Measurements from ENCODE around the gene VTA1.
"Not testable (repeated sequence)": the region's sequence is repeated elsewhere in the genome, so short reads cannot be mapped to it uniquely, and the experiment has no call there.

Gene VTA1

DNA sequence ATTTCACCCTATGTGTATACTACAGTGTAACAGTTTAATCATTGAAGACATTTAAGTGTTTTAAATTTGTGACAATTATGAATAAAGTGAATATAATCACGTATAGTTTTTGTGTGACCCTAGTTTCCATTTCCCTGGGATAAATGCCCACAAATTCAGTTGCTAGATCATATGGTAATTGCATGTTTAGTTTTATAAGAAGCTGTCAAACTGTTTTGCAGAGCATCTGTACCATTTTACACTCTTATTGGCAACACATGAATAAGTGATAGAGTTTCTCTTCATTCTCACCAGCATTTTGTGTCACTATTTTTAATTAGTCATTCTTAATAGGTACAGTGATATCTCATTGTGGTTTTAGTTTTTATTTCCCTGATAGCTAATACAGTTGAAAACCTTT is 7.3 kb downstream of the VTA1 start:
- no peak overlapping the region for H3K4me3 Mint-ChIP-seq
- H3K4me1 Mint-ChIP-seq (ENCODE audit: low read depth) = peaks cover 17% of the 10 kb centered on the region
- peaks cover 9% of the 10 kb centered on the region for H3K36me3 Mint-ChIP-seq (ENCODE audit: low read depth)
- H3K27me3 Mint-ChIP-seq (ENCODE audit: low read depth) = no peaks in the 10 kb centered on the region
- no peak overlapping the region for H3K27ac Mint-ChIP-seq
- no peak for DNase-seq (ENCODE audit: low spot score)
- H3K9me3 Mint-ChIP-seq = no peaks in the 10 kb centered on the region

DNA sequence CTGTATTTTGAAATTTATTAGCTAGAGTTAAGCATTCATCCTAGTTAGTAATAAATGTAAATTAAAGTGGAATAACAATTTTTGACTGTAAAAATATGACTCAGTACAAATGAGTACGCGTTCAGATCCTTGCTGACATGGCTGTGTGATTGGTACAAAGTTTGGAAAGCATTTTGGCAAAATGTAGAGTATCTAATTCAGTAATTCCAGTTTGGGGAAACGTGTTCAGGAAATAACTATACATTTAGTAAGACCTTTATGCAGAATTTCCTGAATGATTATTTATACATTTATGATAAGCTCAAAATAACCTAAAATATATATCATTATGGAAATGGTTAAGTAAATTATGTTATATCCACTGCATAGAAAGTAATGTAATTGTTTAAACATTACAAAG is 8.0 kb downstream of the VTA1 start:
- no peaks in the 10 kb centered on the region for H3K9me3 Mint-ChIP-seq
- DNase-seq (ENCODE audit: low spot score) = no peak
- peaks cover 11% of the 10 kb centered on the region for H3K4me1 Mint-ChIP-seq (ENCODE audit: low read depth)
- H3K27me3 Mint-ChIP-seq (ENCODE audit: low read depth) = no peaks in the 10 kb centered on the region
- H3K36me3 Mint-ChIP-seq (ENCODE audit: low read depth) = peaks cover 9% of the 10 kb centered on the region
- H3K4me3 Mint-ChIP-seq = no peak overlapping the region
- H3K27ac Mint-ChIP-seq = no peak overlapping the region

DNA sequence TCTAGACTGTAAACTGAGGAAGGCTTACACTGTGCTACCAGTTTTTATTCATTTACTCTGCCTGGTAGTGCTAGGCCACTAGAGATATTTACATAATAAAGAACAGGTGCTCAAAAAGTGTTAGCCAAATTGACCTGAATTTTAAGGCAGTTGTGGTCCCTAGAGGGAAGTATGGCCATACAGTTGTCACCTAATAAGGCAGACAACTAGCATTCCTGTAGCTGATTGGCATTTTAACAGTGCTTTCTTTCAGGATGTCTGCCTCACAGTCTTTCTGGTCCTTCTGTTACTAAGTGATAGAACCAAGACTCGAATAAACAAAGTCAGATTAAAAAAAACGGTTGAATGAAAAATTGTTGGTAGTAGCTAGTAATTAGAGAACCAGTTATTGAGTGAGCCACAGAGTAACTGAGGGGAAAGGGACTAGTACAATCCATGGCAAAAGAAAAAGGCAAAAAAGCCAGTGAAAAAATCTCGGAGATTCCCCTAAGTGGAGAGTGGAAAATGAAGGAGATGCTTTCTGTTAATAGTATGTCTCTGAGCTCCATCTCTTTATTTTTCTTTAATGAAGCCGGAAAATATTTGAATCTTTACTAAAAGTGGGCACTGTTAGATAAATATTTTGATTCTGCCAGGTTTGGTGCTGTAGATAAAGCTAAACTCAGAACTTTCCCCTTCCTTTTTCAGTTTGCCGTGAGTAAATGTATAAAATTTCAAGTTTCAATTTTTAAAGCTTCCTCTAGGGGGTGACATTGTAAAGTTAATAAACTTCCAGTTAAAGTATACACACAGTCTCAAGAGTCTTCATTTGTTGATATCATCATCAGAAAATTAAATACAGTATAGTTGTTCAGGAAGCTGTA is 9.1 kb downstream of the VTA1 start:
- Mint-ChIP-seq H3K4me1 (ENCODE audit: low read depth) (peaks cover 10% of the 10 kb centered on the region), H3K9me3 (no peaks in the 10 kb centered on the region), H3K27ac (no peak overlapping the region), H3K4me3 (no peak overlapping the region), H3K36me3 (ENCODE audit: low read depth) (peaks cover 2% of the 10 kb centered on the region), H3K27me3 (ENCODE audit: low read depth) (no peaks in the 10 kb centered on the region)
- DNase-seq (ENCODE audit: low spot score) = no peak

DNA sequence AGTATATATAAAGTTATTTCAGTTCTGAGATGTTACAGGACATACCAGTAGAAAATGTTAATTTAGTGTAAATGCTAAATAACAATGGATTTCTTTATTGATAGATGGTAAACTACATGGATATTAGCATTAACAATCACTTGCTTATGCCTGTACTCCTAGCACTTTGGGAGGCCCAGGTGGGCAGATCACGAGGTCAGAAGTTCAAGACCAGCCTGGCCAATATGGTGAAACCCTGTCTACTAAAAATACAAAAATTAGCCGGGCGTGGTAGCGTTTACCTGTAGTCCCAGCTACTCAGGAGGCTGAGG is 9.7 kb downstream of the VTA1 start:
- not testable (repeated sequence) for H3K4me3 Mint-ChIP-seq; H3K27me3 Mint-ChIP-seq (ENCODE audit: low read depth); H3K27ac Mint-ChIP-seq; DNase-seq (ENCODE audit: low spot score); H3K9me3 Mint-ChIP-seq; H3K36me3 Mint-ChIP-seq (ENCODE audit: low read depth)
- peaks cover 10% of the 10 kb centered on the region for H3K4me1 Mint-ChIP-seq (ENCODE audit: low read depth)

DNA sequence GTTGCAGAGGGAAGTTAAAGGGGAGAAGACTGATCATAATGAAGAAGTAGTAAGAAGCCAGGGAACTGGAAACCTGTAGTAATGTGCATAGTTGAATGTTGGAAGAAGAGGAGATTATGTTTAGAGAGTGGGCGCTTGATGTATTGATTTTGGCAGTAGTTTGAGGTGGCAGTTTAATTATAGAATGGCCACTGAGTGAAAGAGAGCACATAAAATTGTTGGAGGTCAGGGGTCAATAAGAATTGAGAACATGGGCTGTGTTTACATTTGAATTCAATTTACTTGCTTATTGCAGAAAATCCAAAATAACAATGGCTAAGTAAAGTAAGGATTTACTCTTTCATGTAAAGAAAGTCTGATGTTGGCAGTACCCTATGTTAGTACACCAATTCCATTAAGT is 15.7 kb downstream of the VTA1 start:
- Mint-ChIP-seq H3K27ac (no peak overlapping the region), H3K4me1 (ENCODE audit: low read depth) (peaks cover 5% of the 10 kb centered on the region)

DNA sequence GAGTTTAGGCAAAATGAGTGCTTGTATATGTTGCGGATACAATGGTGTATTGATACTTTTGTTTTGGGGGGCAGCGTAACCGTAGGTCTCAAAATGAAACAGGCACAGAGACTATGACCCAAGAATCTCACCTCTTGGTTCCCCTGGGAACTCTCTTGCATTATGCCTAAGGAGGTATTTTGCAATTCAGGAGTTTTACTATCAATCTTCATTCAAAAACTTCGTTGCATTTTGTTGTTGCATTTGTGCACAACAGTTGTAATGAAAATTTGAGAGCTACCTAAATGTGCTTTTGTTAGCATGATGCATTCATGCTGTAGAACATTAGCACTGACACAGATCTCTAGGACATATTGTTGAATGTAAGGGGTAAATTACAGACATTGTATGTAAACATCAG is 18.2 kb downstream of the VTA1 start:
- Mint-ChIP-seq H3K9me3 (no peaks in the 10 kb centered on the region), H3K36me3 (ENCODE audit: low read depth) (peaks cover 11% of the 10 kb centered on the region), H3K4me1 (ENCODE audit: low read depth) (peaks cover 5% of the 10 kb centered on the region), H3K27ac (no peak overlapping the region), H3K27me3 (ENCODE audit: low read depth) (no peaks in the 10 kb centered on the region), H3K4me3 (no peak overlapping the region)
- DNase-seq (ENCODE audit: low spot score) = no peak

More for the DNA sequence above, 15.7 kb downstream of the VTA1 start:
- H3K27me3 Mint-ChIP-seq (ENCODE audit: low read depth) = no peaks in the 10 kb centered on the region
- H3K4me3 Mint-ChIP-seq = no peak overlapping the region
- H3K9me3 Mint-ChIP-seq = no peaks in the 10 kb centered on the region
- H3K36me3 Mint-ChIP-seq (ENCODE audit: low read depth) = peaks cover 8% of the 10 kb centered on the region
- DNase-seq (ENCODE audit: low spot score) = no peak

DNA sequence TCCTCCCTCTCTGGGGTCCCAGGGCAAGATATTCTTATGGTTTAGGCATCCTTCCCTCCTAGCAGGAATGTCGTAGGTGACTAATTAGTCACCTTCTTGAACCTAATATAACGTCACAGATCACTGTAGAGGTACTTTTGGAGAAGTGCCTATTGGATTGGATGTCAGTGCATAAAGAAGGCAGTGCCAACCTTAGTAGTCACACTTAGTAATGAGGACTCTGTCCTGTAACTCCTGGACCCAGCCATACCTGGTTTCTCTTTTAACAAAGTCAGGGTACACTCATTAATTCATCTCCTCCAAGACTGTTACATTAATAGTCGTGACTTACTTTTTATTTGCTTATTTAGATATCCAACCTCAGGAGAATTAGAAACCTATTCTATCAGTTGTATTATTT is 20.0 kb downstream of the VTA1 start:
- no peaks in the 10 kb centered on the region for H3K9me3 Mint-ChIP-seq
- H3K4me3 Mint-ChIP-seq = no peak overlapping the region
- peaks cover 13% of the 10 kb centered on the region for H3K36me3 Mint-ChIP-seq (ENCODE audit: low read depth)
- no peak overlapping the region for H3K27ac Mint-ChIP-seq
- no peak for DNase-seq (ENCODE audit: low spot score)
- H3K4me1 Mint-ChIP-seq (ENCODE audit: low read depth) = peaks cover 5% of the 10 kb centered on the region
- no peaks in the 10 kb centered on the region for H3K27me3 Mint-ChIP-seq (ENCODE audit: low read depth)

DNA sequence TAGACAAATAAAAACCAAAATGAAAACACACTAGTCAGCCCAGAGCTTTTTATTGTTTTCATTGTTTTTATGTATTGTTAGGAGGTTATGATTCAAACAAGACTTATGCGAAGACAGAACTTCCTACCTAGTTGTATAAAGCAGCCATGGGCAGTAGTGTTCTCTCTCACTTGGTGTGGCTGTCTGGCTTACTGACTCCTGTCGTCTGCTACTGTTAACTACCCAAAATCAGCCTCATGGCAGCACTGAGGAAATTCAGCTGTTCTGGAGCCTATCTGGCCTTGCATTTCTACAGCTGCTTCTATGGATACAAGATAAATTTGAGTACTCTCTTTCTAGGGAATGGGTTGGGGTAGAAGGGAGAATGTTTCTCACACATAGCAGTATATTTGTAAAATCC is 20.4 kb downstream of the VTA1 start:
- Mint-ChIP-seq H3K4me3 (no peak overlapping the region), H3K36me3 (ENCODE audit: low read depth) (peaks cover 17% of the 10 kb centered on the region), H3K4me1 (ENCODE audit: low read depth) (peaks cover 5% of the 10 kb centered on the region), H3K27ac (no peak overlapping the region), H3K9me3 (no peaks in the 10 kb centered on the region), H3K27me3 (ENCODE audit: low read depth) (no peaks in the 10 kb centered on the region)
- no peak for DNase-seq (ENCODE audit: low spot score)

DNA sequence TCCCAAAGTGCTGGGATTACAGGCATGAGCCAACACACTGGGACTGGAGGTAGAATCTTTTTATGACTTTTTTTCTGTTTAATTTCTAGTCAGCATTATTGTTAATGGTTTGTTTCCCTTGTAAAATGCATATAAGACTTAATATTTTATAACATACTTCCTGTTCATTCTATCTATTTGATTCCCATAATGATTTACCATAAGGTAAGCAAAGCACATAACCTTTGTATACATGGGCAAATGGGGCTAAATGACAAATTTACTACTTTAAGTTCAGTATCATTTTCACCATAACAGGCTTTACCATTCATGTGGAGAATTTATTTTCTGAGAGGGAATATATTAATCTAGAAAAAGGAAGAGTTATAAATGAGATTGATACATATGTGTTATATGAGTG is 24.3 kb downstream of the VTA1 start:
- no peak for DNase-seq (ENCODE audit: low spot score)
- no peaks in the 10 kb centered on the region for H3K4me1 Mint-ChIP-seq (ENCODE audit: low read depth)
- H3K27ac Mint-ChIP-seq = no peak overlapping the region
- H3K36me3 Mint-ChIP-seq (ENCODE audit: low read depth) = peaks cover 45% of the 10 kb centered on the region
- H3K27me3 Mint-ChIP-seq (ENCODE audit: low read depth) = no peaks in the 10 kb centered on the region
- no peaks in the 10 kb centered on the region for H3K9me3 Mint-ChIP-seq
- no peak overlapping the region for H3K4me3 Mint-ChIP-seq

DNA sequence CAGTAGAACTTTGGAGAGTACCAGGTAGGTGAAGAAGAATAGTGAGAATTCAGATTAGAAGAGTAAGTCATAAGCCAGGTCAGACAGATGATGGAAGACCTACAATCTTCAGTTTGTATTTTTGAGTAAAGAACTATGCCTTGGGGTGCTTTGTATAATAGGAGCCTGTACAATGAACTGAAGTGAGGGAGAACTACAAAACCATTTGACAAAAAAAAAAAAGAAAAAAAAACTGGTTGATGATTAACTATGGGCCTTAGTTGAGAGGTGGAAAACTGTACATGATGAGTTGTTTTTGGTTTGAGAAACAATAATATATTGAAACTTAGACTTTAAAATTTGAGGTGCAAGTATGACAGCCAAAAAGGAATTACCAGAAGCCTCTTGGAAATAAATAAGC is 25.7 kb downstream of the VTA1 start:
- H3K36me3 Mint-ChIP-seq (ENCODE audit: low read depth) = peaks cover 50% of the 10 kb centered on the region
- H3K9me3 Mint-ChIP-seq = peaks cover 6% of the 10 kb centered on the region
- H3K4me1 Mint-ChIP-seq (ENCODE audit: low read depth) = no peaks in the 10 kb centered on the region
- no peak overlapping the region for H3K4me3 Mint-ChIP-seq
- H3K27me3 Mint-ChIP-seq (ENCODE audit: low read depth) = no peaks in the 10 kb centered on the region
- H3K27ac Mint-ChIP-seq = no peak overlapping the region
- no peak for DNase-seq (ENCODE audit: low spot score)

DNA sequence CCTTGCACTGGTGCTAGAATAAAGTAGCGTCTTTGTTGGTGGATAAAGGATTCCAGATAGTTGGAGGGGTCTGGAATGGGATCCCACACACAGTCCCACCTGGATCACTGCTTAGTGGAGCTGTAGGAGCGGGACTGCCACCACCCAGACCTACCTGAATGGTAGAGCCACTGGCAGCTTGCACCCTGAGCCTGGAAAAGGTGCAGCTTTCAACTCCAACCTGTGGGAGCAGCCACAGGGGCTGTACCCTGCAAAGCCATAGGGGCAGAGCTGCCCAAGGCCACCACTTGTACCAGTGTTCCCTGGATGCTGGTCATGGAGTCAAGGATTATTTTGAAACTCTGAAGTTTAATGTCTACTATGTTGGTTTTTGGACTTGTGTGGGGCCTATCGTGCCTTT is 26.9 kb downstream of the VTA1 start:
- DNase-seq (ENCODE audit: low spot score) = no peak
- no peak overlapping the region for H3K4me3 Mint-ChIP-seq
- H3K27me3 Mint-ChIP-seq (ENCODE audit: low read depth) = no peaks in the 10 kb centered on the region
- peaks cover 56% of the 10 kb centered on the region for H3K36me3 Mint-ChIP-seq (ENCODE audit: low read depth)
- peaks cover 11% of the 10 kb centered on the region for H3K9me3 Mint-ChIP-seq
- H3K4me1 Mint-ChIP-seq (ENCODE audit: low read depth) = no peaks in the 10 kb centered on the region
- no peak overlapping the region for H3K27ac Mint-ChIP-seq

DNA sequence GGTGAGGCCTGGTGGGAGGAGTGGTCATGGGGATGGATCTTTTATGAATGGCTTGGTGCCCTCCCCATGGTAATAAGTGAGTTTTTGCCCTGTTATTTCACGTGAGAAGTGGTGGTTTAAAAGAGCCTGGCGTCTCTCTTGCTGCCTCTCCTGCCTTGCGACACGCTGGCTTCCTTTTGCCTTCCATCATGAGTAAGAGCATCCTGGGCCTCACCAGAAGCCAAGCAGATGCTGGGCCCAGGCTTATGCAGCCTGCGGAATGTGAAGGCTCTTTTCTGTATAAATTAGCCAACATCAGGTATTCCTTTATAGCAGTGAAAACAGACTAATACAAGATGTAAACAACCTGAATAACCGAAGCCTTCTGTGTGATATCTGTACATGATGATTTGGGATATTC is 27.6 kb downstream of the VTA1 start:
- Mint-ChIP-seq H3K4me3 (no peak overlapping the region), H3K27me3 (ENCODE audit: low read depth) (no peaks in the 10 kb centered on the region), H3K36me3 (ENCODE audit: low read depth) (peaks cover 56% of the 10 kb centered on the region), H3K9me3 (peaks cover 11% of the 10 kb centered on the region), H3K27ac (no peak overlapping the region), H3K4me1 (ENCODE audit: low read depth) (no peaks in the 10 kb centered on the region)
- DNase-seq (ENCODE audit: low spot score) = no peak

DNA sequence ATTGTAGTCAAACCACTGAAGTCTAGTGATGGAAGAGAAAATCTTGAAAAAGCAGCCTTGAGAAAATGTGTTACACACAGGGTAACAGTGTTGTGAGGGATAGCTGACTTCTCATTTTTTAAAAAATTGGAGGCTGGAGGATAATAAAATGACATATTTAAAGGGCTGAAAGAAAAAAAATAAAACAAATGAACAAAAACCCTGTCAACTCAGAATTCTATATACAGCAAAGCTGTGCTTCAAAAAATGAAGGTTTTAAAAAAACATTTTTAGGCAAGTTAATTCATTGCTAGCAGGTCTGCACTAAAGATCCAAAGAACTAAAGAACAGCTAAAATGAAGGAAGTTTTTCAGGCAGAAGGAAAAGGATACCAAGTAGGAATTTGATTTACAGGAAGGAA is 31.1 kb downstream of the VTA1 start:
- Mint-ChIP-seq H3K36me3 (ENCODE audit: low read depth) (peaks cover 49% of the 10 kb centered on the region), H3K4me1 (ENCODE audit: low read depth) (peaks cover 2% of the 10 kb centered on the region), H3K4me3 (no peak overlapping the region), H3K27me3 (ENCODE audit: low read depth) (no peaks in the 10 kb centered on the region), H3K27ac (no peak overlapping the region), H3K9me3 (peaks cover 11% of the 10 kb centered on the region)
- DNase-seq (ENCODE audit: low spot score) = no peak

DNA sequence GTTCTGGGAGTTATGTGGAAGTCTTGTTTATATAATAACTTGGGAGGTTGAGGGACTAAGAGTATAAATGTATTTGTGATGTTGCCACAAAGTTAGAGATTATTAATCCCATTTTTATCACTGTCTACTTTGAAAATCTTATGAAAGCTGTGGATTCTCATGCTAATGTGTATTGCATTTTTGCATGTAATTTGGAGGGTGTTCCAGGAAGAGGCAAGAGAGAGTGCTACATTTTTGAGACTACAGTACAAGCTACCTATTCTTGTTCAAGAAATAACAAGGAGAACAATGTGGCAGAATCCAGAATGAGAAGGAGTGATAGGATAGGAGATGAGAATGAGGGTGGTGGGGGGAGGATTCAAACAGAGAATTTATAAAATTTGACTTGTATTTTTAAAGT is 34.9 kb downstream of the VTA1 start:
- no peak overlapping the region for H3K27ac Mint-ChIP-seq
- no peaks in the 10 kb centered on the region for H3K27me3 Mint-ChIP-seq (ENCODE audit: low read depth)
- H3K36me3 Mint-ChIP-seq (ENCODE audit: low read depth) = peaks cover 22% of the 10 kb centered on the region
- H3K9me3 Mint-ChIP-seq = peaks cover 11% of the 10 kb centered on the region
- no peak overlapping the region for H3K4me3 Mint-ChIP-seq
- DNase-seq (ENCODE audit: low spot score) = no peak
- peaks cover 7% of the 10 kb centered on the region for H3K4me1 Mint-ChIP-seq (ENCODE audit: low read depth)

DNA sequence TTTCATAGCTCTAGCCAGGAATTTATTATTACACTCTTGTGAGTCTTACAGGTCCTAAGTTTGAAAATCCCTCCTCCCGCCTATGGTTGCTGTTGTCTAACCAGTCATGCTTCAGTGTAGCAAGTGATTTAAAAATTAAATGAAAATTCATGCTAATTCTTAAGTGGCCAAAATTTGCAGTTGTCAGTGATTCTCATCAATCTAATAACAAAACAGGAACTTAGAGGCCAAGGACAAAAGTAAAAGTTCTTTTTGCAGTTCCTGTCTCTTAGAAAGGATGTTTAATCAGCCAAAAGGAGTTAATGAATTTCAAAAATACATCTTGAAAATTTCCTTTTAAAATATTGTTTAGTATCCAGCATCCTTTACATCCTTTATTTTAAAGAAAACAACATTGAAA is 36.3 kb downstream of the VTA1 start:
- no peak overlapping the region for H3K4me3 Mint-ChIP-seq
- peaks cover 9% of the 10 kb centered on the region for H3K36me3 Mint-ChIP-seq (ENCODE audit: low read depth)
- no peaks in the 10 kb centered on the region for H3K27me3 Mint-ChIP-seq (ENCODE audit: low read depth)
- no peaks in the 10 kb centered on the region for H3K9me3 Mint-ChIP-seq
- DNase-seq (ENCODE audit: low spot score) = no peak
- H3K27ac Mint-ChIP-seq = no peak overlapping the region
- peaks cover 7% of the 10 kb centered on the region for H3K4me1 Mint-ChIP-seq (ENCODE audit: low read depth)

Data from T-helper 2 cell treated with Interferon-gamma antibody and Interleukin-4, amounts not matched to agents 5 μg/mL and 100 μg/mL, for 36 hours (primary cell).